Upper lobe of right lung (tissue), 1 donor: ENCODE data around the gene MNX1. TPM values are rescaled to one million over a fixed set of nuclear protein-coding genes. Genes with fewer than 3 reads are reported as not detected.

Experiments used
- ATAC-seq: fragments of 200-7000 bp; cut with Tn5 transposase; one replicate; pipeline ENCODE4 v1.9.1; 2020; ENCODE audit warnings: mild to moderate bottlenecking, moderate library complexity
- DNase-seq: peaks from one replicate; pipeline ENCODE4 v3.0.0-alpha.2; 2020
- H3K27ac ChIP-seq: fragments of 200-600 bp; one replicate; pipeline ENCODE4 v1.8.0; 2022
- H3K27me3 ChIP-seq: fragments of 200-600 bp; one replicate; pipeline ENCODE4 v1.8.0; 2022; ENCODE audit warnings: mild to moderate bottlenecking
- H3K36me3 ChIP-seq: fragments of 200-600 bp; one replicate; pipeline ENCODE4 v1.8.0; 2022
- H3K4me1 ChIP-seq: fragments of 200-600 bp; one replicate; pipeline ENCODE4 v1.8.0; 2022
- H3K4me3 ChIP-seq: fragments of 200-600 bp; one replicate; pipeline ENCODE4 v1.8.0; 2022; ENCODE audit warnings: mild to moderate bottlenecking
- H3K9me3 ChIP-seq: fragments of 200-600 bp; one replicate; pipeline ENCODE4 v1.8.0; 2022
- CTCF ChIP-seq: fragments of 200-600 bp; IDR thresholded peaks from one replicate; pipeline ENCODE4 v1.8.0; 2022; ENCODE audit warnings: antibody characterized with exemption
- intact Hi-C: fragments of 100-400 bp; cut with DNase I; formaldehyde crosslinking; loops from one replicate; pipeline ENCODE4 v1.11.0; 2022
- total RNA-seq: library from RNA; stranded (reverse); fragmentation: NEBNext Ultra II Directional; extraction: Animal tissue kit (Norgen Biotek cat#: 25700); gene quantifications from one replicate; pipeline ENCODE4 v1.2.1, GENCODE V29; 2021
- donor health status: DM: no; HTN: yes; CAD: no; lungs with severe emphysema.

Gene MNX1
- total RNA-seq, 1 donor from 2014 or later = 0.93 TPM

- DNase-seq (peak; percentile 88), ATAC-seq (peak; percentile 92)
- peaks cover 9% of the 10 kb centered on the region for H3K4me1 ChIP-seq
- no peak overlapping the region for H3K27ac ChIP-seq
- no peak for TF ChIP-seq CTCF
- H3K9me3 ChIP-seq = no peaks in the 10 kb centered on the region
- no peaks in the 10 kb centered on the region for H3K36me3 ChIP-seq
- peaks cover 79% of the 10 kb centered on the region for H3K27me3 ChIP-seq
- no peak overlapping the region for H3K4me3 ChIP-seq
- intact Hi-C loops = no loop called here
These were observed 12.5 kb upstream of the MNX1 start for GRCh38 chr7:157022681-157023588.

- no peaks in the 10 kb centered on the region for H3K36me3 ChIP-seq
- H3K27me3 ChIP-seq = peaks cover 87% of the 10 kb centered on the region
- H3K9me3 ChIP-seq = no peaks in the 10 kb centered on the region
- intact Hi-C loops = no loop called here
- no peak overlapping the region for H3K27ac ChIP-seq
- H3K4me3 ChIP-seq = no peak overlapping the region
- no peak for TF ChIP-seq CTCF
- ATAC-seq = no peak
- DNase-seq = peak; percentile 21
- peaks cover 9% of the 10 kb centered on the region for H3K4me1 ChIP-seq
These were observed 11.6 kb upstream of the MNX1 start for GRCh38 chr7:157021871-157022680.

- peak; percentile 3 for ATAC-seq
- Histone ChIP-seq H3K36me3 (no peaks in the 10 kb centered on the region), H3K27me3 (peaks cover 95% of the 10 kb centered on the region), H3K4me3 (no peak overlapping the region), H3K27ac (no peak overlapping the region), H3K9me3 (no peaks in the 10 kb centered on the region), H3K4me1 (peaks cover 9% of the 10 kb centered on the region)
- intact Hi-C loops = no loop called here
- TF ChIP-seq CTCF = no peak
- DNase-seq = peak; percentile 48
These were observed 10.8 kb upstream of the MNX1 start for GRCh38 chr7:157021071-157021870.

GRCh38 chr7:157020514-157021070 is 10.1 kb upstream of the MNX1 start:
- H3K27ac ChIP-seq = no peak overlapping the region
- TF ChIP-seq CTCF = no peak
- H3K9me3 ChIP-seq = no peaks in the 10 kb centered on the region
- DNase-seq (peak; percentile 52), ATAC-seq (no peak)
- H3K4me3 ChIP-seq = no peak overlapping the region
- intact Hi-C loops = no loop called here
- H3K36me3 ChIP-seq = no peaks in the 10 kb centered on the region
- H3K27me3 ChIP-seq = peaks cover 95% of the 10 kb centered on the region
- peaks cover 9% of the 10 kb centered on the region for H3K4me1 ChIP-seq
